HK-2 (cell line): Measurements from ENCODE around the gene FEZ2.

Source experiments
- DNase-seq: peaks from one replicate; pipeline ENCODE4 v3.0.0-alpha.2; 2018; ENCODE audit not compliant: unreplicated experiment

The FEZ2 gene

GRCh38 chr2:36561237-36561944 is 36.6 kb downstream of the FEZ2 start:
- peak; percentile 51 for DNase-seq

GRCh38 chr2:36560726-36561125 is 37.2 kb downstream of the FEZ2 start:
- DNase-seq = no peak

- DNase-seq = no peak
These were observed 38.6 kb downstream of the FEZ2 start for GRCh38 chr2:36559221-36559942.

- no peak for DNase-seq
These were observed 41.1 kb downstream of the FEZ2 start for GRCh38 chr2:36556842-36557241.

GRCh38 chr2:36555789-36556188 is 42.2 kb downstream of the FEZ2 start:
- no peak for DNase-seq

- no peak for DNase-seq
These were observed 43.4 kb downstream of the FEZ2 start for GRCh38 chr2:36554531-36554930.

GRCh38 chr2:36553683-36554082 is 44.3 kb downstream of the FEZ2 start:
- no peak for DNase-seq

GRCh38 chr2:36550006-36550405 is 48.0 kb downstream of the FEZ2 start:
- no peak for DNase-seq

GRCh38 chr2:36549165-36549574 is 48.8 kb downstream of the FEZ2 start:
- no peak for DNase-seq

- DNase-seq = no peak
These were observed 50.1 kb downstream of the FEZ2 start for GRCh38 chr2:36547906-36548305.

GRCh38 chr2:36545871-36546416 is 52.0 kb downstream of the FEZ2 start:
- DNase-seq = no peak

GRCh38 chr2:36544638-36545338 is 53.2 kb downstream of the FEZ2 start:
- DNase-seq = no peak

- DNase-seq = no peak
These were observed 55.9 kb downstream of the FEZ2 start for GRCh38 chr2:36541891-36542595.

GRCh38 chr2:36540986-36541754 is 56.8 kb downstream of the FEZ2 start:
- no peak for DNase-seq

- peak; percentile 40 for DNase-seq
These were observed 58.3 kb downstream of the FEZ2 start for GRCh38 chr2:36539631-36540030.

GRCh38 chr2:36538335-36538734 is 59.6 kb downstream of the FEZ2 start:
- no peak for DNase-seq

- no peak for DNase-seq
These were observed 61.2 kb downstream of the FEZ2 start for GRCh38 chr2:36536776-36537175.

- DNase-seq = no peak
These were observed 62.9 kb downstream of the FEZ2 start for GRCh38 chr2:36535099-36535498.

GRCh38 chr2:36534275-36534799 is 63.6 kb downstream of the FEZ2 start:
- no peak for DNase-seq

- no peak for DNase-seq
These were observed 67.0 kb downstream of the FEZ2 start for GRCh38 chr2:36530983-36531354.
